OCI-LY1 (cell line): Measurements from ENCODE around the gene NBPF3.
"Not testable (repeated sequence)": the region's sequence is repeated elsewhere in the genome, so short reads cannot be mapped to it uniquely, and the experiment has no call there.

ENCODE experiments used
- H2AFZ ChIP-seq: fragments of 200-600 bp; sonication (generic), shearing (Covaris generic); 2 replicates; pipeline ENCODE4 v1.6.0; 2014; ENCODE audit warnings: antibody characterized with exemption, mild to moderate bottlenecking, low read length
- H3F3A ChIP-seq: fragments of 200-600 bp; sonication (generic), shearing (Covaris generic); 2 replicates; pipeline ENCODE4 v1.6.0; 2014; ENCODE audit warnings: mild to moderate bottlenecking, antibody characterized with exemption, low read length, moderate library complexity; ENCODE audit not compliant: insufficient read depth
- H3K27ac ChIP-seq: fragments of 200-600 bp; sonication (generic); 2 replicates; pipeline ENCODE4 v1.5.1; 2014; ENCODE audit warnings: low read length, mixed run types, mild to moderate bottlenecking, low read depth; ENCODE audit not compliant: poor library complexity, severe bottlenecking
- H3K27me3 ChIP-seq: fragments of 200-600 bp; sonication (generic); 2 replicates; pipeline ENCODE4 v1.6.0; 2014; ENCODE audit warnings: antibody characterized with exemption, mild to moderate bottlenecking, low read length, moderate library complexity; ENCODE audit not compliant: insufficient read depth
- H3K36me3 ChIP-seq: fragments of 200-600 bp; sonication (generic); 2 replicates; pipeline ENCODE4 v1.6.1; 2014; ENCODE audit warnings: mild to moderate bottlenecking, antibody characterized with exemption, low read length, moderate library complexity, mixed read lengths; ENCODE audit not compliant: insufficient read depth
- H3K4me1 ChIP-seq: fragments of 200-600 bp; sonication (generic); 2 replicates; pipeline ENCODE4 v1.5.1; 2014; ENCODE audit warnings: mild to moderate bottlenecking, low read length, moderate library complexity; ENCODE audit not compliant: insufficient read depth, severe bottlenecking
- H3K4me2 ChIP-seq: fragments of 200-600 bp; sonication (generic), shearing (Covaris generic); 2 replicates; pipeline ENCODE4 v1.6.1; 2014; ENCODE audit warnings: low read length
- H3K4me3 ChIP-seq: fragments of 200-600 bp; sonication (generic); 2 replicates; pipeline ENCODE4 v1.5.1; 2014; ENCODE audit warnings: low read length, low read depth, mild to moderate bottlenecking, mixed read lengths; ENCODE audit not compliant: poor library complexity, severe bottlenecking
- H3K79me2 ChIP-seq: fragments of 200-600 bp; shearing (Covaris generic); 2 replicates; pipeline ENCODE4 v1.6.1; 2016; ENCODE audit warnings: mixed run types, low read length, mixed read lengths; ENCODE audit not compliant: insufficient read depth
- H3K9ac ChIP-seq: fragments of 200-600 bp; sonication (generic), shearing (Covaris generic); 2 replicates; pipeline ENCODE4 v1.6.1; 2014; ENCODE audit warnings: mild to moderate bottlenecking, low read length, mixed read lengths
- H3K9me2 ChIP-seq: fragments of 200-600 bp; sonication (generic), shearing (Covaris generic); 2 replicates; pipeline ENCODE4 v1.6.1; 2014; ENCODE audit warnings: low read depth, mild to moderate bottlenecking, low read length, mixed read lengths
- H3K9me3 ChIP-seq: fragments of 200-600 bp; shearing (Covaris generic); 2 replicates; pipeline ENCODE4 v1.6.1; 2014; ENCODE audit warnings: low read length, mixed read lengths
- H4K20me1 ChIP-seq: fragments of 200-600 bp; sonication (generic), shearing (Covaris generic); 2 replicates; pipeline ENCODE4 v1.6.0; 2016; ENCODE audit warnings: mild to moderate bottlenecking, low read length; ENCODE audit not compliant: insufficient read depth
- EZH2 ChIP-seq: fragments of 200-600 bp; sonication (generic), shearing (Covaris generic); IDR thresholded peaks from 2 replicates; pipeline ENCODE4 v1.8.0; 2017; ENCODE audit warnings: borderline replicate concordance, mixed run types, mild to moderate bottlenecking, antibody characterized with exemption, low read length, moderate library complexity, mixed read lengths
- TF ChIP-seq, protein P1 (sequence below): fragments of 200-600 bp; sonication (generic), shearing (Covaris generic); IDR thresholded peaks from 2 replicates; pipeline ENCODE4 v1.5.1; 2017; ENCODE audit warnings: mild to moderate bottlenecking, antibody characterized with exemption, low read length, moderate library complexity, mixed read lengths

NBPF3 gene

DNA sequence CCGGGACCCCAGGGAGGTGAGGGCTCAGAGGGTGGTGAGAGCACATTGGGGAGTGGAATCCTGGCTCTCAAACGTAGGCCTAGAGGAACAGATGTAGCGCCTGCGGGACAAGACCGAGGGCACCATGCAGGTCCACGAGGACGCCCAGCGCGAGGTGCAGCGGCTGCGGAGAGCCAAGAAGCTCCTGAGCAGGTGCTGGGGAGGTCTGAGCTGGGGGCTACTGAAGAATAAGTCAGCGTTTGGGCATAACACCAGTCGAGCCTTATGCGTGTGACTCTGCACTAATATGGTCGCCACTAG is 2.6 kb upstream of the NBPF3 start:
- H3K4me3 ChIP-seq = no peak overlapping the region
- no peak overlapping the region for H3K9ac ChIP-seq
- H3K9me2 ChIP-seq = no peaks in the 10 kb centered on the region
- H3K4me1 ChIP-seq = peaks cover 19% of the 10 kb centered on the region
- H3K9me3 ChIP-seq = no peaks in the 10 kb centered on the region
- H3K36me3 ChIP-seq = no peaks in the 10 kb centered on the region
- no peak for TF ChIP-seq EZH2
- TF ChIP-seq, protein P1, sequence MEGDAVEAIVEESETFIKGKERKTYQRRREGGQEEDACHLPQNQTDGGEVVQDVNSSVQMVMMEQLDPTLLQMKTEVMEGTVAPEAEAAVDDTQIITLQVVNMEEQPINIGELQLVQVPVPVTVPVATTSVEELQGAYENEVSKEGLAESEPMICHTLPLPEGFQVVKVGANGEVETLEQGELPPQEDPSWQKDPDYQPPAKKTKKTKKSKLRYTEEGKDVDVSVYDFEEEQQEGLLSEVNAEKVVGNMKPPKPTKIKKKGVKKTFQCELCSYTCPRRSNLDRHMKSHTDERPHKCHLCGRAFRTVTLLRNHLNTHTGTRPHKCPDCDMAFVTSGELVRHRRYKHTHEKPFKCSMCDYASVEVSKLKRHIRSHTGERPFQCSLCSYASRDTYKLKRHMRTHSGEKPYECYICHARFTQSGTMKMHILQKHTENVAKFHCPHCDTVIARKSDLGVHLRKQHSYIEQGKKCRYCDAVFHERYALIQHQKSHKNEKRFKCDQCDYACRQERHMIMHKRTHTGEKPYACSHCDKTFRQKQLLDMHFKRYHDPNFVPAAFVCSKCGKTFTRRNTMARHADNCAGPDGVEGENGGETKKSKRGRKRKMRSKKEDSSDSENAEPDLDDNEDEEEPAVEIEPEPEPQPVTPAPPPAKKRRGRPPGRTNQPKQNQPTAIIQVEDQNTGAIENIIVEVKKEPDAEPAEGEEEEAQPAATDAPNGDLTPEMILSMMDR = no peak
- H3K4me2 ChIP-seq = no peak overlapping the region
- H3K79me2 ChIP-seq = no peaks in the 10 kb centered on the region
- H2AFZ ChIP-seq = no peak overlapping the region
- no peak overlapping the region for H3K27ac ChIP-seq
- H4K20me1 ChIP-seq = no peaks in the 10 kb centered on the region
- H3F3A ChIP-seq = no peaks in the 10 kb centered on the region
- H3K27me3 ChIP-seq = no peaks in the 10 kb centered on the region

DNA sequence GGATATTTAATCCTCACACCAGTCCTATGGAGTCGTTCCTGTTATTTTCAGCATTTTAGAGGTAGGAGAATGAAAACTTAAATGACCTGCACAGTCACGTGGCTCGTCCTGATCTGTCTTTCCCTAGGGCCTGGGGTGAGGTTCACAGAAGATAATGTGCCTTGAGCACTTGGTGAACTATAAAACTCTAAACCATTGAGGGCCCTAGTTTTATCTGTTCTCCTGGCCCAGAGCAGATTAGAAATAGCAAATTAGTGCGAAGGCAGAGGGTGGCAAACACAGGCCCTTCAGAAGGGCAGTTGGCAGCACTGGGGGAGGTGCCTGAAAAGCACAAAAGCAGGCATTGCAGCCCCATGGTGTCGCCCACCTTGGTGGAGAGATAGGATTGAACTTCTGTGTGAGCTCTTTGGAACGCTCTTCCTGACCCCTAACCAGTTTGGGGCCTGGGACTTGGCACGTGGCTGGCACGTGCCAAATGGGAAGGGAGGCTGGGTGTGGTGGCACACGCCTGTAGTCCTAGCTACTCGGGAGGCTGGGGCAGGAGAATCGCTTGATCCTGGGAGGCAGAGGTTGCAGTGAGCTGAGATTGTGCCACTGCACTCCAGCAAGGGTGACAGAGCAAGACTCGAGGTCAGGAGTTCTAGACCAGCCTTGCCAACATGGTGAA is 1.2 kb upstream of the NBPF3 start:
- Histone ChIP-seq H3K4me1 (peaks cover 19% of the 10 kb centered on the region), H3K4me2 (peak overlapping the region; percentile 72; the same call in 1 of the 2 replicates)
- not testable (repeated sequence) for H3K9ac ChIP-seq, H2AFZ ChIP-seq, H3K36me3 ChIP-seq, H4K20me1 ChIP-seq, H3K9me2 ChIP-seq, H3F3A ChIP-seq, H3K79me2 ChIP-seq, H3K4me3 ChIP-seq, H3K27ac ChIP-seq, H3K9me3 ChIP-seq, H3K27me3 ChIP-seq

DNA sequence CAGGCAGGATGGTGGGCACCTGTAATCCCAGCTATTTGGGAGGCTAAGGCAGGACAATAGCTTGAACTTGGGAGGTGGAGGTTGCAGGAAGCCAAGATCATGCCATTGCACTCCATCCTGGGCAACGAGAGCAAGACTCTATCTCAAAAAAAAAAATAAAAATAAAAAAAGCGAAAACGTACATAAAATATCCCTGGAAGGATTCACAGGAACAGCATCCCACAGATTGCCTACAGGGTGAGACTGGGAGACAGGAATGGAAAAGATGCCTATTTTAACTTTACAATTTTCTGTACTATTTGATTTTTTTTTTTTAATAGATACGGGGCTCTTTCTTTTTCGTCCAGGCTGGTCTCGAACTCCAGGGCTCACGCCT is 604 bp upstream of the NBPF3 start:
- H3K27me3 ChIP-seq = no peaks in the 10 kb centered on the region
- peak overlapping the region; percentile 72 for H3K4me2 ChIP-seq
- peaks cover 19% of the 10 kb centered on the region for H3K4me1 ChIP-seq
- no peaks in the 10 kb centered on the region for H3K9me2 ChIP-seq
- peak overlapping the region; percentile 87 for H3K4me3 ChIP-seq
- TF ChIP-seq EZH2 = no peak
- TF ChIP-seq, protein P1 = no peak
- H3K79me2 ChIP-seq = no peaks in the 10 kb centered on the region
- no peaks in the 10 kb centered on the region for H3K9me3 ChIP-seq
- no peaks in the 10 kb centered on the region for H3F3A ChIP-seq
- no peak overlapping the region for H3K27ac ChIP-seq
- H3K36me3 ChIP-seq = no peaks in the 10 kb centered on the region
- H4K20me1 ChIP-seq = no peaks in the 10 kb centered on the region
- H2AFZ ChIP-seq = 0 out of 2 replicates have a peak overlapping the region, but pooled peaks have one; percentile 2
- peak overlapping the region; percentile 75; the same call in 1 of the 2 replicates for H3K9ac ChIP-seq

DNA sequence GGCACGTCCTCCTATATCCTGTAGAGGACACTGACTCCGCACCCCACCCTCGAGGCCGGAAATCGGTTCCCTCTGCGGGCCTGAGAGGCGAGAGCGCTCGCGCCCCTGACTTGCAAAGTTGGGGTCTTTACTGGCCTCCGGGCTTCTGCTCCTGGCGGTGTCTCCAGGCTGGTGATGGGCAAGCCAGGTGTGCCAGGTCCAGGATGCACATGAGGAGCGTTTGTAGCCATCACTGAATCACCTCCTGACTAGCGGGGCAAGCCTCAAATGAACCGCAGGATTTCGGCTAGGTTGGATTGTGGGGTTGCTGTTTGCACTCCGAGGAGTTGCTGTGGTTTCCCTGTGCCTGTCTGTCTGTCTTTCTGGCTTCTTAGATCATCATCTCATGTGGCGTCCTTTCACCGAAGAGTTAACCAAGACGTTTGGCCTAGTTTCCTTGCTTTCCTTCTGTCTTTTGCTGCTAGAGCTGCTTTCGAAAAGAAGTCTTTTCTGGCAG is 741 bp downstream of the NBPF3 start:
- not testable (repeated sequence) for H3F3A ChIP-seq, H3K9me3 ChIP-seq, H3K27ac ChIP-seq, H3K9me2 ChIP-seq, H4K20me1 ChIP-seq, H3K27me3 ChIP-seq, H2AFZ ChIP-seq, H3K79me2 ChIP-seq, H3K36me3 ChIP-seq
- Histone ChIP-seq H3K4me2 (peak overlapping the region; percentile 72), H3K4me1 (peaks cover 19% of the 10 kb centered on the region), H3K4me3 (peak overlapping the region; percentile 87), H3K9ac (peak overlapping the region; percentile 75; the same call in 1 of the 2 replicates)

DNA sequence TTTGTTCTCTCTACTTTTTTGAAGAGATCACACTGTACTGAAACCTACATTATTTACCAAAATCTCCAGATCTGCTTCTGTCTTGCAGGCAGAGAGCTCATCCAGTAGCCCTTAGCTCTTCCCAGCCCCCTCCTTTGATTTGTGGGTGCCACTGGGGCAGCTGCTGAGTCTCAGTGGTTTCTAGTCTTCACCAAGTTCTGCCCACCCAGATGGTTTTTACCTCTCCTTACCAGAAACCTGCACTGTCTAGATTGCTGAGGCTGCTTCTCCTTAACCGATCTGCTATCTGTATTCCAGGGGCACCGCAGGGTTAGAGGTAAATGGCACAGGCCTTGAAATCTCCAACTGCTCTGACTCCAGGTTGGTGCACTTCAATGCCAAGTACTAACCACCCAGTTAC is 6.7 kb downstream of the NBPF3 start:
- not testable (repeated sequence) for H3K9ac ChIP-seq, H3K27me3 ChIP-seq, H3K36me3 ChIP-seq, H3K4me2 ChIP-seq, H3K9me3 ChIP-seq, H3K9me2 ChIP-seq, H2AFZ ChIP-seq, H3K4me1 ChIP-seq, H4K20me1 ChIP-seq, H3K27ac ChIP-seq, H3K79me2 ChIP-seq, H3K4me3 ChIP-seq, H3F3A ChIP-seq
